SK-N-SH (cell line): ENCODE data around the gene REV1. TPM values are rescaled to one million over a fixed set of nuclear protein-coding genes. Genes with fewer than 3 reads are reported as not detected.

Experiments
- CTCF ChIA-PET: fragments of 300-600, 350-600 bp; formaldehyde crosslinking; extraction: SDS; loops from one replicate; lab custom pipeline; 2021; lab: Yijun Ruan, JAX
- POLR2A ChIA-PET: fragments of 350-600 bp; sonication (Branson Sonifier 250); formaldehyde crosslinking; extraction: SDS; loops from one replicate; lab custom pipeline; 2020; ENCODE audit warnings: antibody characterized with exemption, inconsistent platforms; lab: Yijun Ruan, JAX
- DNase-seq: peaks from one replicate; pipeline ENCODE4 v3.0.0; 2012
- H2AFZ ChIP-seq: fragments of 200-600 bp; sonication (generic); 2 replicates; pipeline ENCODE4 v1.8.1; 2016; ENCODE audit warnings: antibody characterized with exemption, mild to moderate bottlenecking, low read depth
- H3F3A ChIP-seq: fragments of 200-600 bp; sonication (generic); replicated peaks from 2 replicates; pipeline ENCODE3; 2016; ENCODE audit warnings: antibody characterized with exemption, mild to moderate bottlenecking; ENCODE audit not compliant: insufficient read depth
- H3K27ac ChIP-seq, 2 experiments: fragments of 200-500 bp in 1 of 2; fragments of 200-600 bp in 1 of 2; sonication (Bioruptor generic) in 1 of 2; sonication (generic), shearing (Covaris generic) in 1 of 2; 2 replicates each; pipeline versions ENCODE4 v1.5.1 to v1.6.1; 2014 to 2016; ENCODE audit warnings: low read depth in 2 of 2, inconsistent platforms in 1 of 2, low read length in 1 of 2, mild to moderate bottlenecking in 1 of 2, mixed read lengths in 1 of 2
- H3K27me3 ChIP-seq: fragments of 200-600 bp; sonication (generic), shearing (Covaris generic); 2 replicates; pipeline ENCODE4 v1.6.1; 2016; ENCODE audit warnings: mixed run types; ENCODE audit not compliant: insufficient read depth
- H3K36me3 ChIP-seq, 2 experiments: fragments of 200-500 bp in 1 of 2; fragments of 200-600 bp in 1 of 2; sonication (Bioruptor generic) in 1 of 2; sonication (generic) in 1 of 2; replicated peaks in 1 of 2; 2 replicates each; pipeline versions ENCODE3 to v1.5.1; 2014 to 2016; ENCODE audit warnings: low read length in 1 of 2, mild to moderate bottlenecking in 1 of 2; ENCODE audit not compliant: insufficient read depth in 2 of 2, control insufficient read depth in 1 of 2
- H3K4me1 ChIP-seq, 2 experiments: fragments of 200-500 bp in 1 of 2; fragments of 200-600 bp in 1 of 2; sonication (Bioruptor generic) in 1 of 2; sonication (generic), shearing (Covaris generic) in 1 of 2; 2 replicates each; pipeline versions ENCODE4 v1.5.1 to v1.6.1; 2014 to 2016; ENCODE audit warnings: low read depth in 1 of 2, low read length in 1 of 2, mixed run types in 1 of 2; ENCODE audit not compliant: insufficient read depth in 2 of 2, control insufficient read depth in 1 of 2
- H3K4me2 ChIP-seq: fragments of 200-600 bp; sonication (generic), shearing (Covaris generic); 2 replicates; pipeline ENCODE4 v1.6.1; 2017; ENCODE audit warnings: mixed run types
- H3K4me3 ChIP-seq, 2 experiments: fragments of 200-500 bp in 1 of 2; fragments of 200-600 bp in 1 of 2; sonication (Bioruptor generic) in 1 of 2; sonication (generic), shearing (Covaris generic) in 1 of 2; 2 replicates each; pipeline versions ENCODE4 v1.5.1 to v1.8.1; 2014 to 2016; ENCODE audit warnings: low read depth in 2 of 2, inconsistent platforms in 1 of 2, low read length in 1 of 2, mild to moderate bottlenecking in 1 of 2, mixed read lengths in 1 of 2, moderate library complexity in 1 of 2
- H3K79me2 ChIP-seq: fragments of 200-600 bp; sonication (generic); 2 replicates; pipeline ENCODE4 v1.8.1; 2017; ENCODE audit warnings: mild to moderate bottlenecking; ENCODE audit not compliant: insufficient read depth
- H3K9ac ChIP-seq: fragments of 200-600 bp; sonication (generic); 2 replicates; pipeline ENCODE4 v1.6.1; 2017; ENCODE audit warnings: mixed run types
- H3K9me2 ChIP-seq: fragments of 200-600 bp; sonication (generic); 2 replicates; pipeline ENCODE4 v1.6.1; 2017; ENCODE audit warnings: mixed run types
- H3K9me3 ChIP-seq: fragments of 200-600 bp; sonication (generic); 2 replicates; pipeline ENCODE4 v1.6.1; 2017; ENCODE audit warnings: mixed run types, mild to moderate bottlenecking, moderate library complexity
- H4K20me1 ChIP-seq: fragments of 200-600 bp; sonication (generic); 2 replicates; pipeline ENCODE4 v1.6.1; 2017; ENCODE audit warnings: mild to moderate bottlenecking, mixed run types; ENCODE audit not compliant: insufficient read depth
- ELF1 ChIP-seq: IDR thresholded peaks from 2 replicates; pipeline ENCODE4 v1.4.0; 2012
- EZH2phosphoT487 ChIP-seq: fragments of 200-600 bp; sonication (generic); IDR thresholded peaks from 2 replicates; pipeline ENCODE4 v1.6.1; 2017; ENCODE audit warnings: low read depth, mixed run types, mild to moderate bottlenecking, antibody characterized with exemption, moderate library complexity, borderline replicate concordance
- FOSL2 ChIP-seq: IDR thresholded peaks from 2 replicates; pipeline ENCODE4 v1.4.0; 2012; ENCODE audit warnings: low read depth, mild to moderate bottlenecking, moderate library complexity, borderline replicate concordance
- FOXM1 ChIP-seq: IDR thresholded peaks from 2 replicates; pipeline ENCODE4 v1.4.0; 2012; ENCODE audit warnings: low read depth, mild to moderate bottlenecking
- MEF2A ChIP-seq: IDR thresholded peaks from 2 replicates; pipeline ENCODE4 v1.4.0; 2012; ENCODE audit warnings: low read depth, borderline replicate concordance
- NRF1 ChIP-seq: IDR thresholded peaks from 2 replicates; pipeline ENCODE4 v1.6.1; 2012; ENCODE audit warnings: low read depth, mild to moderate bottlenecking, low read length
- PBX3 ChIP-seq: IDR thresholded peaks from 2 replicates; pipeline ENCODE4; 2012
- POLR2AphosphoS5 ChIP-seq: IDR thresholded peaks from 2 replicates; pipeline ENCODE4 v1.6.1; 2012; ENCODE audit warnings: low read depth, low read length
- RCOR1 ChIP-seq: fragments of 150-350 bp; IDR thresholded peaks from 2 replicates; pipeline ENCODE4 v1.6.1; 2017; ENCODE audit warnings: antibody characterized with exemption, low read length
- RFX5 ChIP-seq: IDR thresholded peaks from 2 replicates; pipeline ENCODE4 v1.6.1; 2012; ENCODE audit warnings: mild to moderate bottlenecking, improper control_type of control experiment, low read length
- SIN3A ChIP-seq: IDR thresholded peaks from 2 replicates; pipeline ENCODE4 v1.6.1; 2012; ENCODE audit warnings: low read depth, mild to moderate bottlenecking, low read length, moderate library complexity, borderline replicate concordance
- TEAD4 ChIP-seq: IDR thresholded peaks from 2 replicates; pipeline ENCODE4 v1.4.0; 2012; ENCODE audit warnings: mild to moderate bottlenecking, borderline replicate concordance; ENCODE audit not compliant: insufficient read depth
- YY1 ChIP-seq: IDR thresholded peaks from 2 replicates; pipeline ENCODE4 v1.4.0; 2012; ENCODE audit warnings: low read depth, mild to moderate bottlenecking
- WGBS: methylation state at CpG from one replicate; pipeline ENCODE4 v1.1.6; 2017; ENCODE audit warnings: low lambda C conversion rate; 5-methylcytosine and 5-hydroxymethylcytosine counted together
- polyA plus RNA-seq, 3 experiments: library from polyadenylated mRNA; depleted of rRNA; stranded (reverse); fragments of >200 nt; gene quantifications; 2 replicates each; pipeline ENCODE4 v1.2.3, GENCODE V29; 2012
- TF ChIP-seq, protein P1 (sequence below): fragments of 150-350 bp; IDR thresholded peaks from 2 replicates; pipeline ENCODE4 v1.6.1; 2016; ENCODE audit warnings: mild to moderate bottlenecking, low read depth, low read length
- TF ChIP-seq, protein P2 (sequence below): IDR thresholded peaks from 2 replicates; pipeline ENCODE4 v1.4.0; 2012; ENCODE audit warnings: low read depth
- TF ChIP-seq, protein P3 (sequence below): IDR thresholded peaks from 2 replicates; pipeline ENCODE4 v1.4.0; 2012; ENCODE audit warnings: low read depth, borderline replicate concordance
- TF ChIP-seq, protein P4 (sequence below): fragments of 150-350 bp; IDR thresholded peaks from 2 replicates; pipeline ENCODE4 v1.6.1; 2017; ENCODE audit warnings: antibody characterized with exemption, low read length, low read depth, borderline replicate concordance

The REV1 gene
- polyA plus RNA-seq, 1 of the 3 experiments (the other 2 are of a cell fraction): 15.9 TPM

DNA sequence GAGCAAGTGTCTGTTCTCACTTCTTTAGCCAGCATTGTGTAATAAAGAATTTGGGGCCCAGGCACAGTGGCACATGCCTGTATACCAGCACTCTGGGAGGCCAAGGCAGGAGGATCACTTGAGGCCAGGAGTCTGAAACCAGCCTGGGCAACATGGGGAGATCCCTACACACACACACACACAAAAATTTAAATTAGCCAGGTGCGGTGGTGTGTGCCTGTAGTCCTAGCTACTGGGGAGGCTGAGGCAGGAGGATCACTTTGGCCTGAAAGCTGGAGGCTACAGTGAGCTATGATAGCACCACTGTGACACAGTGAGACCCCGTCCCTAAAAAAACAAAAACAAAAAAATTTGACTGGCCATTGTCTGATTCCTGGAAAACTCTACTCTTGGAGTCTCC lies 8.3 kb downstream of the REV1 start:
- CTCF ChIA-PET: interaction anchor here (1.0 to 1.6 kb wide), 2 partner anchors 9 to 779 kb away, joined by 3 to 5 read pairs; partner anchors contain the start of gene REV1

More for the DNA sequence above, 8.3 kb downstream of the REV1 start:
- Histone ChIP-seq H3K4me2 (no peak overlapping the region), H2AFZ (no peak overlapping the region), H3K36me3 (peaks cover 0 to under 1% of the 10 kb centered on the region in 2 experiments), H3K27me3 (no peaks in the 10 kb centered on the region), H3F3A (no peaks in the 10 kb centered on the region), H3K9me3 (no peaks in the 10 kb centered on the region), H3K27ac (no peak overlapping the region), H3K4me1 (peaks cover 0 to 4% of the 10 kb centered on the region in 2 experiments; a peak in 2 of 4 replicates), H4K20me1 (peaks cover 86% of the 10 kb centered on the region), H3K79me2 (peaks cover 100% of the 10 kb centered on the region), H3K9me2 (no peaks in the 10 kb centered on the region), H3K4me3 (no peak overlapping the region), H3K9ac (no peak overlapping the region)
- POLR2A ChIA-PET: interaction anchor here (1.0 kb wide), 1 partner anchor 936 kb away, joined by 3 read pairs; the partner anchor contains the start of gene CHST10
- DNase-seq: no peak
- TF ChIP-seq RFX5 (no peak), ELF1 (no peak), FOSL2 (no peak), TEAD4 (no peak), POLR2AphosphoS5 (no peak), RCOR1 (no peak), EZH2phosphoT487 (no peak), MEF2A (no peak), YY1 (no peak), SIN3A (no peak), FOXM1 (no peak), PBX3 (no peak), NRF1 (no peak)
- TF ChIP-seq, protein P1, sequence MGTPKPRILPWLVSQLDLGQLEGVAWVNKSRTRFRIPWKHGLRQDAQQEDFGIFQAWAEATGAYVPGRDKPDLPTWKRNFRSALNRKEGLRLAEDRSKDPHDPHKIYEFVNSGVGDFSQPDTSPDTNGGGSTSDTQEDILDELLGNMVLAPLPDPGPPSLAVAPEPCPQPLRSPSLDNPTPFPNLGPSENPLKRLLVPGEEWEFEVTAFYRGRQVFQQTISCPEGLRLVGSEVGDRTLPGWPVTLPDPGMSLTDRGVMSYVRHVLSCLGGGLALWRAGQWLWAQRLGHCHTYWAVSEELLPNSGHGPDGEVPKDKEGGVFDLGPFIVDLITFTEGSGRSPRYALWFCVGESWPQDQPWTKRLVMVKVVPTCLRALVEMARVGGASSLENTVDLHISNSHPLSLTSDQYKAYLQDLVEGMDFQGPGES: no peak
- TF ChIP-seq, protein P2, sequence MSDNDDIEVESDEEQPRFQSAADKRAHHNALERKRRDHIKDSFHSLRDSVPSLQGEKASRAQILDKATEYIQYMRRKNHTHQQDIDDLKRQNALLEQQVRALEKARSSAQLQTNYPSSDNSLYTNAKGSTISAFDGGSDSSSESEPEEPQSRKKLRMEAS: no peak
- TF ChIP-seq, protein P3, sequence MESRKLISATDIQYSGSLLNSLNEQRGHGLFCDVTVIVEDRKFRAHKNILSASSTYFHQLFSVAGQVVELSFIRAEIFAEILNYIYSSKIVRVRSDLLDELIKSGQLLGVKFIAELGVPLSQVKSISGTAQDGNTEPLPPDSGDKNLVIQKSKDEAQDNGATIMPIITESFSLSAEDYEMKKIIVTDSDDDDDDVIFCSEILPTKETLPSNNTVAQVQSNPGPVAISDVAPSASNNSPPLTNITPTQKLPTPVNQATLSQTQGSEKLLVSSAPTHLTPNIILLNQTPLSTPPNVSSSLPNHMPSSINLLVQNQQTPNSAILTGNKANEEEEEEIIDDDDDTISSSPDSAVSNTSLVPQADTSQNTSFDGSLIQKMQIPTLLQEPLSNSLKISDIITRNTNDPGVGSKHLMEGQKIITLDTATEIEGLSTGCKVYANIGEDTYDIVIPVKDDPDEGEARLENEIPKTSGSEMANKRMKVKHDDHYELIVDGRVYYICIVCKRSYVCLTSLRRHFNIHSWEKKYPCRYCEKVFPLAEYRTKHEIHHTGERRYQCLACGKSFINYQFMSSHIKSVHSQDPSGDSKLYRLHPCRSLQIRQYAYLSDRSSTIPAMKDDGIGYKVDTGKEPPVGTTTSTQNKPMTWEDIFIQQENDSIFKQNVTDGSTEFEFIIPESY: no peak
- TF ChIP-seq, protein P4, sequence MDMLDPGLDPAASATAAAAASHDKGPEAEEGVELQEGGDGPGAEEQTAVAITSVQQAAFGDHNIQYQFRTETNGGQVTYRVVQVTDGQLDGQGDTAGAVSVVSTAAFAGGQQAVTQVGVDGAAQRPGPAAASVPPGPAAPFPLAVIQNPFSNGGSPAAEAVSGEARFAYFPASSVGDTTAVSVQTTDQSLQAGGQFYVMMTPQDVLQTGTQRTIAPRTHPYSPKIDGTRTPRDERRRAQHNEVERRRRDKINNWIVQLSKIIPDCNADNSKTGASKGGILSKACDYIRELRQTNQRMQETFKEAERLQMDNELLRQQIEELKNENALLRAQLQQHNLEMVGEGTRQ: no peak
- 100% methylated on average over 2 of the region's 2 CpGs for WGBS
